GM21528 (cell line): Measurements from ENCODE around the gene LMAN2.
"Not testable (repeated sequence)": the region's sequence is repeated elsewhere in the genome, so short reads cannot be mapped to it uniquely, and the experiment has no call there.

ENCODE experiments used
- ATAC-seq: cut with Tn5 transposase; IDR thresholded peaks from one replicate; pipeline ENCODE4 v1.9.1; 2021; ENCODE audit warnings: mild to moderate bottlenecking, moderate library complexity; ENCODE audit not compliant: unreplicated experiment, low FRiP score

Gene LMAN2

DNA sequence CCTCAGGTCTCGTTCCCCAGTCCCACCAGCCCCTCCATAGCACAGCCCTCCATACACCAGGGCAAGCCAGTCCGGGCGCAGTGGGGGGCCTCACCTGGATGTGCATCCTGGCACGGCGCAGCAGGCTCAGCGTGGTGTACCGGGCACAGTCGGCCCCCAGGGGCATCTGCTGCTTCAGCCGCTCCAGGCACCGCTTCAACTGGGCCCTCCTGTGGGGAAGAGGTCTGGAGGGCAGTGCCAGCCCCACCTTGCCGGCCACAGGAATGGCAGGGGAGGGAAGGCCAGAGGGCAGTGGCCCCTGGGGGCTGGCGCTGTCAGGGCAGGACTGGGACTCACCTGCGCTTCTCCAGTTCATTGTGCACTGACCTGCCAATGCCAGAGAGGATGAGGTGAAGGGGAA lies 41.1 kb downstream of the LMAN2 start:
- no peak for ATAC-seq

DNA sequence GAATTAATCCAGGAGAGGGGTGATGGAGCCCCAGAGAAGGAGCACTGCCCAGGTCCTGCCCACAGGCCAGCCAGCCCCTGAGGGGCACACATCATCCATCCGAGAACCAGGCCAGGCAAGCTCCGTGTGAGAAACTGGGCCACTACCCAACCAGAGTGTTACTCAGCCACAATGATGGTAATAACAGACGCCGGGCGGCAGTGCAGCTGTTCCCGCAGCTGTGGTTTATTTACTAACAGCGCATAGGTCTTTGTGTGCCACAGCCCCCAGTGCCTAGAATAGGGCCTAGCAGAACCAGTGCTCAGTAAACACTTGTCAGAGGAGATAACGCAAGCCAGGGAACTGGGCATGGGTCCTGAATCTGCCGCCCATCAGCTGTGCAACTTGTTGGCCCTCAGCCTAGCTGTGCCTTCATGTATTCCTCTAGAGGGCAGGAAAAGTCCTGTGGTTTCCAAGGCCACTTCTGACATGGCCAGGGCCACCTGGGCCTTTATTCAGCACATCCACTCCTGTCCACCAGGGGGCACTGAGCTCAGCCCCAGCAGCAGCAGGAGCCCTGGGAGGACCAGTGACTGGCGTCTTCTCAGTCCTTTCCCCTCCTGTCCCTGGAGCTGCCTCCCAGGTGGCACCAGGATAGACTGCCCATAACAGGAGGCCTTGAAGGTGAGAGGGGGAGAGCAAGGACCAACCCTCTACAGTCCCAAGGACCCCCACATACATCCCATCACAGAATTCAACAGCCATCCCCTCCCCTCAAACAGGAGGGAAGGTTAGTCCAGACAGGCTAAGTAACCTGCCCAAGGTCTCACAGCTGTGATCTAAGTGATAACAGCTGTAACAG lies 41.9 kb downstream of the LMAN2 start:
- ATAC-seq, result no peak

DNA sequence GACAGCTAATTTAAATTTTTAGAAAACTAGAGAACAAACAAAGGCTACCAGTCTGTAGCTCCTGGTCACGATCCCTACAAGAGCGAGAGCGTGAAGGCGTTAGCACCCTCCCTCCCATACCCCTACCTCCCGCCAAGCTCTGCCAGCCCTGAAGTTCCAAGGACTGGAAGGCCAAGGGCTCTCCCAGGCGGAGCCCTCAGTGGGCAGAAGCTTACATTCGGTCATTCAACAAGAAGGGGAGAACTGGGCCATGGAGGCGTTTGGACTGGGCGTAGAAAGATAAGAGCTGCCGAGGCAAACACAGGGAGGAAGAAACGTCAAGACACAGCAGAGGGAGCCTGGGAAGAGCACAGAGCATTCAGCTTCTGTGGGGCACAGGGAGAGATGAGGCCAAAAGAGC lies 42.7 kb downstream of the LMAN2 start:
- no peak for ATAC-seq

DNA sequence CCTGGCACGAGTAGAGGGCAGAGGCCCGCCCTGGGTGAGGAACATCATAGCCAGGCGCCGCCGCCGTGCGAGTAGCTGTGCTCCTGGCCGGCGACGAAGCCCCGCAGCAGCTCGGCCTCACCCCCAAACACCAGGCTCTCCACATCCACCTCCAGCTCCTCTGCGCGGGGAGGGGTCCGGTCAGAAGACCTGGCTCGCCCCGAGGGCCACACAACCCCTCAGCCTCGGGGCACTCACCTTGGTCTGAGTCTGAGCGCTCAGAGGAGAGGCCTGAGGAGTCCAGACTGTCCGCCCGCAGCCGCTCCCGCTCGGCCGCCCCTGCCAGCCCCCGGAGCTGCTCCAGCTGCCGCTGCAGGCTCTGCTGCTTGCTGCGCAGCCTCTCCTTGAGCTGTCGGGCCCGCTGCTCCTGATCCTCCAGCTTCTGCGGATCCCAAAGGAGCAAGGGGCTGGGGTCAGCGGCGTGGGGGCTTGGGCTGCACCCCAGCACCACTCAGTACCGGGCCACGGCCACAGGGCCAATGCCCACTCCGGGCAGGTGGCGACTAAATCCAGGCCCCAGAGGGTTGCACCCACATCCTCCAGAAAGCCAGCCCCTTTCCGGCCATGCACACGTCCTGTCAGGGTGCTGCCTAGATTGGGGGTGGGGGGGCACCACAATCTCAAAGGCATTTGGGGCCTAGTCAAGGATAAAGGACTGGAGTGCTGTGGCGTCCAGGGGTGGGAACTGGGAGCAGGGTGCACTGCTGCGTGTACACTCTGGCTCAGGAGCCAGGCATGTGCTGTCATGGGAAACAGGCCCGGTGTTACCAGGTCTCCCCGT lies 43.7 kb downstream of the LMAN2 start:
- ATAC-seq, result no peak

DNA sequence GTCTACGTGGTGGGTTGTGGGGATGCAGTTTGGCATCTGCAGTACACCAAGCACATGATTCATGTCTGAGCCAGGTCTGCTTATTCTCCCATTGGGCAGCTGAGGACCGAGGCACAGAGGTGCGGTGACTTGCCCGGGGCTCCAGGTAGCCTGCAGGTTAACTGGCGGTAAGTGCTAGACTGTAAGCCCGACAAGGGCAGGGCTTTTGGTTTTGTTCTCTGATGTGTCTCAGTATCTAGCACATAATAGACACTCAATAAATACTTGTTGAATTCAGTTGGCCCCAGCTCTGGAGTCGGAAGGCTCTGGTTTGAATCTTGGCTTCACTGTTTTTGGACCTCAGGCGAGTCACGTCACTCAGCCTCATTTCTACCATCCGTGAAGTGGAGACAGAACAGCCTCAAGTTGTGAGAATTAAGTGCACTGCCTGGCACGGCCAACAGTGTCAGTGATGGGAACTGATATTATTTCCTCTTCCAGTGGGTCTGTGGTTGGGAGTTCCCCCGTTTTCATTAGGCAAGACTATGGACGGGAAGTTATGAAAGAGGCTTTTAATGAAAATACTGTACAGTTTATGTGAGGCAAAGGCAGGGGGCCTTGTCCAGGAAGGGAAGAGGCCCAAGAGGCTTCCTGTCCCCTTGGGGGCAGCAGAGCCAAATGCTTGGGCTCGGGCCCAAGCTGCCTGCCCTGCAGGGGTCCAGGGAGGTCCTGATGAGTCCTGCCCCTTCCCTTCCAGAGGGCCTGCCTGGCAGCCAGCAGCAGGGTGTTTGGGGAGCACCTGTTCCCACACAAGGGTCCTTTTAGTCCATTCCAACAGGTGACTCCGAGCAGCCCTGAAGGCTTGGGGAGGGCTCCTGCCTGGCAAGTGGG lies 44.6 kb downstream of the LMAN2 start:
- ATAC-seq, result no peak

DNA sequence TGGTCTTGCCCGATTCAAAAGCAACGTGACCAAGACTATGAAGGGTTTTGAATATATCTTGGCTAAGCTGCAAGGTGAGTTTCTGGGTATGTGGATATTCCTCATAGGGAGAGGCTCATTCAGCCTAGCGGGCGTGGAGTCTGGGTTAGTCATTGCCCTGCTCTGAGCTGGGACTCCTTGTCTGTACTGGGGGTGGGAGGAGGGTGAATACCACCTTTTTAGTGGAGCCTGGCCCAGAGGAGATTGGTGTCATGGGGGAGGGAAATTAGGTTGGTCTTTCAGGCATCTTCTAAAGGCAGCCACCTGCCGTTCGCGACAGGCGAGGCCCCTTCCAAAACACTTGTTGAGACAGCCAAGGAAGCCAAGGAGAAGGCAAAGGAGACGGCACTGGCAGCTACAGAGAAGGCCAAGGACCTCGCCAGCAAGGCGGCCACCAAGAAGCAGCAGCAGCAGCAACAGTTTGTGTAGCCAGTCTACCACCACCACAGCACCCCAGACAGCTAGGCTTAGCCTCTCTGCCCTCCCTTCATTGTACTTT lies 45.3 kb downstream of the LMAN2 start:
- ATAC-seq, result not testable (repeated sequence)

DNA sequence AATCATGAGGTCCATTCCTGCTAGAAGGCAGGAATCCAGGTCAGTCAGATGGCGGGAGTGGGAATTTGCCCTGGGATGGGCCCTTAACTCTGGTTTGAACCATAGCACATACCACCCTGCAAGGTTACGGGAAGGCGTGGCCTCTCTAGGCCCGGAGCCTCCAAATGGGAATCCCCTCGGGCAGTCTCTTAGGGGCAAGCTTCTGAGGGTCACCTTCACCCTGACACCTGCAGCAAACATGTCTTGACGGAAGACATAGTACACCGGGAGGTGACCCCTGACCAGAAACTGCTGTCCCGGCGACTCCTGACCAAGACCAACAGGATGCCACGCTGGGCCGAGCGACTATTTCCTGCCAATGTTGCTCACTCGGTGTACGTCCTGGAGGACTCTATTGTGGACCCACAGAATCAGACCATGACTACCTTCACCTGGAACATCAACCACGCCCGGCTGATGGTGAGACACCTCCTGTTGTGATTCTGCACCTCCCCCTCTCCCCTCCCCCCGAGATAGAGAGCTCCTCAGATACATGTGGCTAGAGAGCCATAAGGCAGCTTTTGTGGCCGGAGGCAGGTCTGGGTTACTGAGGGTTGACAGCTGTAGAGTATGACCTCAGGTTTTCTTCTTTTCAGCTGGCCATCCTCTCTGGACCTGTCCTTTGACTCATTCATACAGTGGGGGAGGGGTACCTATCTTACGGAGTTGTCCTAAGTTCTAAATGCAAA lies 46.9 kb downstream of the LMAN2 start:
- ATAC-seq, result no peak

DNA sequence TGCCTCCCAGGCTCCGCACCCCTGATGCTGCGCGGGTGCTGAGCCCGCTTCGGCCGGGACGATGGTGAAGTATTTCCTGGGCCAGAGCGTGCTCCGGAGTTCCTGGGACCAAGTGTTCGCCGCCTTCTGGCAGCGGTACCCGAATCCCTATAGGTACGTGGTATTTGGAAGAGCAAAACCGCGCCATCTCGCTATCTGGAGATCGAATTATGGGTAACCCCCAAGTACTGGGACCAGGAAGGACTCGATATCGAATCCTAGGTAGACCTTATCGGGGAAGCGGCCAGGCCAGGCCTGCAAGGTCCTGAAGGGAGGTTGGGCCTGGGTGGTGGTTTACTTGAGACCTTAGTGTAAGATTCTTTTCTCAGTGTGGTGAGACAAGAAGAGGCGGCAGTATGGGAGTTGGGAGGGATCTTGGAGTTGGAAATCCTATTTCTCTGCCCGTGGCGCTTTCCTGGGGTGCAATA lies 47.5 kb downstream of the LMAN2 start:
- ATAC-seq, result peak; percentile 12

DNA sequence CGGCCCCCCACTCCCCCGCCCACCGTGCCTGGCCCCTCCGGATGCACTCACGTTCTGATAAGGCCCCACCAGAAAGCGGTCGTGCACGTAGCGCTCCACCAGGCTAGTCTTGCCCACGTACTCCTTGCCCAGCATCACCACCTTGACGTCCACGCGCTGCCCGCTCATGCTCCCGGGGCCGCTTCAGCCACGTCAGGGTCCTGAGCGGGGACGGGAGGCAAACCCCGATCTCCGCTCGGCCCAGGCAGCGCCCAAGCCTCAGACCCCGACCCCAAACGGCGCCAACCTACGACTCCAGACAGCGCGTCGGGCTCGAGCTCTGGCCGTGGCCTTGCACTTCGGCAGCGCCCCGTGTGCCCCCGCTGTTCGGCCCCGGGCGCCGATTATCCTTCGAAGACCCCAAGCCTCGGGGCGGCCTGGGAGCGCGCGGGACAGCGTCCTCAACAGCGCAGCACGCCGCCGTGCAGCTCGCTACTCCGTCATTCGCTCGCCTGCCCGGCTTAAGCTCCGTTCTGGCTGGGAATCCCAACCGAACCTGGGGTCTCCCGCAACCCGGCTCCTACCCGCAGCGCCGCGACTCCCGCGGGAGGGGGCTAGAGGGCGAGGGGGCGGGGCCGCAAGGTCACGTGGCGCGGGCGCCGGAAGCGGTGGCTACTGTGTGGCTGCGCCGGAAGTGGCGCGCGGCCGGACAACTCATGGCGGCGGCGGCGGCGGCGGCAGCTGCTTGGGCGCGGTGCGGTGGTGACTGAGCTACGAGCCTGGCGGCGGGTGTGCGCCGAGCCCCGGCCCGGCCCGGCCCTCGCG lies 48.1 kb downstream of the LMAN2 start, which contains the start of the genes PRELID1 and RAB24:
TSS of gene PRELID1 (plus strand) at position 679 of the 804 bp plus-strand sequence. CDS start 187 bp downstream, outside the sequence.
TSS of gene RAB24 (minus strand) at position 599 of the 804 bp plus-strand sequence. CDS start at position 168, 431 bp downstream.
- peak; percentile 64 for ATAC-seq

DNA sequence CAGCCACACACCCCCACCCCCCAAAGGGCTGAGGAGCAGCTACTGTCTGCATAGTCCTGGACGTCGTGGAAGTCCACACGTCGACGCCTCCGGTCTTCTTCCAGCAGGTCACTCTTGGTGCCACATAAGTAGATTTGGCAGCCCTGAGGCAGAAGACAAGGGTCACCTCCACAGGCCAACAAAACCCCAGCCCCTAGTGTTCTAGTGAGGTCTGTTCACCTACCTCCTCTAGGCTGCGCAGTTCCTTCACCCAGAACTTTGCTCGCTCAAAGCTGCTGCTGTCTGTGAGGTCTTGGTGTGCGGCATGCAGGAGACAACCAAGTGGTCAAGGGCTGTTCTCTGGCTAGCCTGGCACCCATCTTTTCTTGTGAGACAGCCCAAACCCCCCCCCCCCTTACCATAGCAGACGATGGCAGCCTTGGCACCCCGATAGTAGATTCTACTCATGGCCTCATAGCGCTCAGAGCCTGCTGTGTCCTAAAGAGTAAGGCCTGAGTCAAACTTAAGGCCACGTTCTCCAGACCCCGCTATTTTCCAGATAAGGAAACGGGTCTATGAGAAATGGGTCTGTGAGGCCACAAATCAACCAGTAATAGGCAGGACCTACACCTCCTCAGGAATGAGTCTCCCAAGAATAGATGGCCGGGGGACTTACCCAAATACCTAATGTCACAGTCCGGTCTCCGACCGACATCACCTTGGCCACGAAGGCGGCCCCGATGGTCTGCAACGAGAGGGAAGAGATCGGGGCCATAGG lies 48.9 kb downstream of the LMAN2 start:
- ATAC-seq, result no peak

DNA sequence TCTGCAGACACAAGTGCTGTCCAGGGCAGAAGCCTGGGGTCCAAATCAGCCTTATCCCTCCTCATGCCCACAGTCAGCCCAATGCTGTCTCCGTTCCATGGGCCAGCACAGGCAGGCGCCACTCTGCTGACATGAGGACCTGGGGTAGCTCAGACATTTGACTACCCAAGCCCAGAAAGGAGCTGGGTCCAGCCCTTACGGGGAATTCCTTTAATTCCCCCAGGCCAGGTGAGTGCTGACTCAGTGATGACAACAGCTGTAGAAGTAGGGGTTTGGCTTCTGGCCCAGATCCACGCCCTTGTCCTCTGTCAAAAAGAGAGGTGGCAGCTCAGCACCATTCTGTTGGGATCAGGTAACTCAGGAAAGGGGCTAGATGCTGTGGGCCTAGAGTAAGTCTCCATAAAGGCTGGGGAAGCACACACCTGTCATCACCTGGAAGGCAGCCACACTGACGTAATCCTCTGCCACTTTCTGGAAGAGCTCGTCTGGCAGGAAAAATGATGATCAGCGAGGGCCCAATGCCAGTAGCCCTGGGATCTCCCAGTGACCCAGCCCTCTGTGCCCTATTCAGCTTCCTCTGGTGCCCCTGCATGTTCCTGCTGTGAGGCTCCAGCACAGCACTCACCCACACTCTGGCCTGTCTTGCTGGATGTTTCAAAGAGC lies 49.8 kb downstream of the LMAN2 start:
- no peak for ATAC-seq

DNA sequence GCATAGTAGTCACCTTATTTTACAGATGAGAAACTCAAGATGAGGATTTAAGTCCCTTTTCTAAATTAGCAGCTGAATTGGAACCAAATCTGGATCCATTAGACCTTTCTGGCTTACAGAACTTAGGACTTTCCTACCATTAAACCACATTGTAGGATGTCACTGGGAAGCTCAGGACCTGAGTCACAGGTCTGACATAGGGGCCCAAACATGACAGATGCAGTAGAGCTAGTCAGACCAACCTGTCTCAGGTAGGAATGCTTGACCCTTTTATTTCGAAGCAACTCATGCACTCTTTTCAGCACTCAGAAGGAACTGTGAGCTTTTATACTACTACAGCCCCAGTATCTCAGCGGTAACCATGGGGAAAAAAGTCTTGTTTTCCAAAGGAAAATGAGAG lies 50.5 kb downstream of the LMAN2 start:
- no peak for ATAC-seq

DNA sequence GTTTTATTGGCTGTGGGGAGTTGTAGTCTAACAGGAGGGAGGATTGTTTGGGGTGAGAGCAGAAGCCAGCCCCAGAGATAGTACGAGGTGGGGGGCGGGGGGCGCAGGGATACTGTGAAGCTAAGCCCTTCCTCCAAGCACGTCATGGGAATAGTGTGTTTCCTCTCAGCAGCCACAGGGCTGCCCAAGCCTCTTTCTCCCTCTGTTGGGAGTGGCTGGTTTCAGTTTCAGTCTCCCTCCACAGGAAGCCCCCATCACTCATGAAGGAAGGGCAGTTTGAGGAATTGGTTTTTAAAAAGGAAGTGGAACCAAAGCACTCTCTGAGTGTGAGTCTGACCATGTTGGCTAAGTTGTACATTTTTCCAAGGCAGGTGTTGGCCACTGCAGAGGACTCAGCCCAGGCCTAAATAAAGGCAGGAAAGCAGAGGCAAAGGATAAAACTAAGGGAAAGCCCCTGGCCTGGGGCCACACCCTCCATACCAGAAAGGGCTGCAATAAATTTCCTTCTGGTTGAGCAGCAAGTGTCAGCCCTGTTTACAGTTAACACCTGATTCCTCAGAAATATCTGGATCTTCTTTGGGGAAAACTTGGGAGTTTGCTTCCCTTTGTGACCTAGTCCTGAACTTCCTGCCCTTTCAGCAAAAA lies 51.1 kb downstream of the LMAN2 start:
- ATAC-seq, result no peak

DNA sequence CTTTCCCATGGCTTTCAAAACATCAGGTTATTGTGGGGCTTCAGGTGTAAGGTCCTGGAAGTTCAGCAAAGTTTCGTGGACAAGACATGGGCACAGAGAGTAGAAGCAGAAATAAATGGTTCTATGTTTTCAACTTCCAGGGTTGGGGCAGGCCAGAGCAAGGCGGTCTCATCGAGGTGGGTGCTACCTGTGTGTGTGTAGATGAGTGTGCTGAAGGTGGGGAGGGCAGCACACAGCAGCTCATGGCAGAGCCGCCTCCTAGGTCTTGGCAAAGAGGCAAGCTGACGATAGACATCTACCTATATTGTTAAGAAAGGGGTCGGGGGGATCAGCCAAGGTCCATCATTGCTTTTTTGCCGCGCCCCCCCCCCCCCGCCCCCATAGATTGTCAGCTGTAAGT lies 51.8 kb downstream of the LMAN2 start:
- no peak for ATAC-seq

DNA sequence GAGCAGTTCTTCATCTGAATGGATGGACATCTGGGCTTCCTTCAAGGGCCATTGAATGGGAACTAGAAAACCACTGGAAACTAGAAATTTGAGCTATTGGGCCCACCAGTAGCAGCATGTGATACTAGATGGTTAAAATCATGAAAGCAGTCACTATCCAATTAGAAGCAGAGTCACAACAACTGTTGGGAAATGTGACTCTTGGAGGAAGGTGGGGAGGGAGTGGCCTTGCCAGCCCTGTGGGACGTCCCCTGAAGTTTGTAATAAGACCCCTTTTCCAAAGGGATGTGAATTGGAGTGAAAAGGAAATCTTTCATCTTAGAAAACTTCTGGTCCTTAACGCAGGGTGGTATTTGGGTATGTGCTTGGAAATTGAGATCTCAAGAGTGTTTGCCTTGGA lies 53.5 kb downstream of the LMAN2 start:
- no peak for ATAC-seq

DNA sequence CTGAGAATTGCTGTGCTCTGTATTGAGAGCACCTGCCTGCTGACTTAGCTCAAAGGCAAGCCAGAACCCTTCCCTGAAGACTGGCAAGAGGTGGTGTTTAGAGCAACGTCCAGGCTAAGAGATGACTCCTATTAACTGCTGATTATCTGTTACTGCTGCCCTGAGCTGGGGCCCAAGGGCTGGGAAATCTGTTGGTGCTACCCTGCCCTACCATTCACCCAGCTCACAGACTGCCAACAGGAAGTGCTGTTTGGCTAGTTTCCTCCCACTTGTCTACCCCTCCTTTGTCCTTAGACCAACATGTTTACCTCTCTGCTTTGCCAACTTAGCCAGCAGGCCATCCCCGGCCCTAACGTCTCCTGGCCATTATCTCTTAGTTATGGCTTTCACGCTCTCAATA lies 54.9 kb downstream of the LMAN2 start:
- no peak for ATAC-seq

DNA sequence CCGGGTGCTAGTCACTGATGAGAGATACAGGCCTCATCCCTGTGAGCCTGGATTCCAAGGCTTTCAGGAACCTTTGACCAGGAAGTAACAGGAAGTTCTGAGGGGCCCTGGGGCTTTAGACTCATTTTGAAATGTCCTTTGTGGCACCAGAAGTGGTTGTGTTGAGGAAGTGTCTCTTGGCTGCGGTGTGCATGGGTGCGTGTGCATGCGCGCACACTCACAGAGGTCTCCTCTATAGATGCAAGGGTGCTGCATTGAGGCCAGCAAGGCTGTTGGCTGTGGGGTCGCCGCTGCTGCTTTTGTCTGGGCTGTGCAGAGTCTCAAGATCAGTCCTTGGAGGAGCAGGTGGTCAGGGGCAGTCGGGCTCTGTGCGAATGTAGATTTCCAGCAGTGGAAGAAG lies 55.5 kb downstream of the LMAN2 start:
- no peak for ATAC-seq
